GM21786 (cell line): Measurements from ENCODE around the gene PKP3.
"Not testable (repeated sequence)": the region's sequence is repeated elsewhere in the genome, so short reads cannot be mapped to it uniquely, and the experiment has no call there.

ENCODE experiments used
- ATAC-seq: cut with Tn5 transposase; IDR thresholded peaks from one replicate; pipeline ENCODE4 v1.9.1; 2021; ENCODE audit not compliant: unreplicated experiment

PKP3 gene

GRCh38 chr11:420911-421321, 26.9 kb downstream of the PKP3 start:
- no peak for ATAC-seq

- no peak for ATAC-seq
Observed at GRCh38 chr11:422249-422656, 28.2 kb downstream of the PKP3 start.

- no peak for ATAC-seq
Observed at GRCh38 chr11:424232-424631, 30.2 kb downstream of the PKP3 start.

- ATAC-seq = not testable (repeated sequence)
Observed at GRCh38 chr11:424766-425165, 30.8 kb downstream of the PKP3 start.

- no peak for ATAC-seq
Observed at GRCh38 chr11:425301-425700, 31.3 kb downstream of the PKP3 start.

GRCh38 chr11:426851-427250, 32.8 kb downstream of the PKP3 start:
- no peak for ATAC-seq

- no peak for ATAC-seq
Observed at GRCh38 chr11:428295-428694, 34.3 kb downstream of the PKP3 start.

- no peak for ATAC-seq
Observed at GRCh38 chr11:429391-429790, 35.4 kb downstream of the PKP3 start.

- no peak for ATAC-seq
Observed at GRCh38 chr11:429931-430456, 36.0 kb downstream of the PKP3 start.

- ATAC-seq = no peak
Observed at GRCh38 chr11:431921-432320, 37.9 kb downstream of the PKP3 start.

GRCh38 chr11:432501-433100, 38.6 kb downstream of the PKP3 start:
- no peak for ATAC-seq

GRCh38 chr11:433111-433510, 39.1 kb downstream of the PKP3 start:
- ATAC-seq = no peak

- no peak for ATAC-seq
Observed at GRCh38 chr11:433641-434040, 39.6 kb downstream of the PKP3 start.

- no peak for ATAC-seq
Observed at GRCh38 chr11:434496-434895, 40.5 kb downstream of the PKP3 start.

- ATAC-seq = not testable (repeated sequence)
Observed at GRCh38 chr11:434999-435740, 41.2 kb downstream of the PKP3 start.

GRCh38 chr11:437228-437870, 43.3 kb downstream of the PKP3 start:
- no peak for ATAC-seq

GRCh38 chr11:438101-438844, 44.3 kb downstream of the PKP3 start:
- no peak for ATAC-seq

GRCh38 chr11:439315-440064, 45.5 kb downstream of the PKP3 start:
- no peak for ATAC-seq

GRCh38 chr11:440065-441042, 46.3 kb downstream of the PKP3 start:
- no peak for ATAC-seq
